OCI-LY3 (cell line): ENCODE measurements around the gene ELP4.

Source experiments
- CTCF ChIP-seq: fragments of 200-600, 300-600 bp; sonication (generic); IDR thresholded peaks from 2 replicates; pipeline ENCODE4 v1.5.1; 2014; ENCODE audit warnings: antibody characterized with exemption, low read length, low read depth
- EZH2phosphoT487 ChIP-seq: fragments of 200-600 bp; shearing (Covaris generic); IDR thresholded peaks from 2 replicates; pipeline ENCODE4 v1.6.1; 2018; ENCODE audit warnings: antibody characterized with exemption, mixed run types, low read depth

GRCh38 chr11:31740131-31740530 lies 230.6 kb downstream of the ELP4 start:
- TF ChIP-seq EZH2phosphoT487 (no peak), CTCF (no peak)
